A549 (cell line): ENCODE data around the gene MRPL47. TPM values are rescaled to one million over a fixed set of nuclear protein-coding genes. Genes with fewer than 3 reads are reported as not detected.
A peak's percentile ranks its signal among the peaks of the same experiment; 100 is the strongest.

Source experiments
- ATAC-seq, 2 experiments: fragments of 200-7000 bp in 1 of 2; fragments of >200 bp in 1 of 2; cut with Nextera tagmentation in 1 of 2; cut with Tn5 transposase in 1 of 2; 3 replicates each; pipeline versions ENCODE4 v1.8.0 to v1.9.1; 2018 to 2020; ENCODE audit warnings: mild to moderate bottlenecking in 1 of 2, moderate library complexity in 1 of 2
- CTCF ChIA-PET: fragments of 300-600 bp; sonication (Branson Sonifier 250); formaldehyde crosslinking; extraction: SDS; loops from one replicate; lab custom pipeline; 2021; ENCODE audit warnings: antibody characterized with exemption, inconsistent platforms; lab: Yijun Ruan, JAX
- POLR2A ChIA-PET: fragments of 350-600 bp; formaldehyde crosslinking; extraction: SDS; loops from one replicate; lab custom pipeline; 2021; ENCODE audit warnings: antibody characterized with exemption, inconsistent platforms; lab: Yijun Ruan, JAX
- DNase-seq, 2 experiments: peaks; one replicate each; pipeline versions ENCODE4 v3.0.0 to v3.0.0-alpha.2; 2011 to 2016; ENCODE audit warnings: low read depth in 1 of 2, low spot score in 1 of 2
- FAIRE-seq: peaks from 2 replicates; lab custom pipeline; 2011; peaks lifted over from hg19 to GRCh38; lab: Jason Lieb, UNC
- H3K27ac ChIP-seq, 2 experiments: fragments of >200 bp; sonication (Bioruptor Twin); formaldehyde crosslinking; 3 replicates each; pipeline ENCODE4 v1.5.1; 2016 to 2017
- H3K4me1 ChIP-seq: fragments of >200 bp; sonication (Bioruptor Twin); formaldehyde crosslinking; 3 replicates; pipeline ENCODE4 v1.6.1; 2016
- H3K4me2 ChIP-seq: fragments of >200 bp; sonication (Bioruptor Twin); formaldehyde crosslinking; 3 replicates; pipeline ENCODE4 v1.6.1; 2016
- H3K4me3 ChIP-seq: fragments of >200 bp; sonication (Bioruptor Twin); formaldehyde crosslinking; 3 replicates; pipeline ENCODE4 v1.5.1; 2016
- H3K9me3 ChIP-seq: fragments of >200 bp; sonication (Bioruptor Twin); formaldehyde crosslinking; 3 replicates; pipeline ENCODE4 v1.6.1; 2016
- BCL3 ChIP-seq: fragments of >200 bp; sonication (Bioruptor Twin); formaldehyde crosslinking; IDR thresholded peaks from 3 replicates; pipeline ENCODE4 v1.6.1; 2016
- CBX8 ChIP-seq: fragments of 200-600 bp; sonication (generic); IDR thresholded peaks from 2 replicates; pipeline ENCODE4 v1.6.1; 2016
- CEBPB ChIP-seq, 2 experiments: fragments of >200 bp in 1 of 2; sonication (Bioruptor Twin) in 1 of 2; formaldehyde crosslinking in 1 of 2; IDR thresholded peaks; 2 replicates each; pipeline ENCODE4 v1.6.1; 2012 to 2016
- CHD2 ChIP-seq: fragments of 150-350 bp; IDR thresholded peaks from 2 replicates; pipeline ENCODE4 v1.6.1; 2014; ENCODE audit warnings: low read length; ENCODE audit not compliant: partially characterized antibody
- E2F6 ChIP-seq: IDR thresholded peaks from 2 replicates; pipeline ENCODE4 v1.6.1; 2012; ENCODE audit warnings: low read depth, borderline replicate concordance
- EHMT2 ChIP-seq: fragments of 200-600 bp; sonication (generic); IDR thresholded peaks from 2 replicates; pipeline ENCODE4 v1.6.1; 2016; ENCODE audit warnings: antibody characterized with exemption, low read depth, mild to moderate bottlenecking, moderate library complexity
- EP300 ChIP-seq, 2 experiments: fragments of >200 bp; sonication (Bioruptor Twin); formaldehyde crosslinking; IDR thresholded peaks; 2 replicates in 1 of 2; 3 replicates in 1 of 2; pipeline ENCODE4 v1.6.1; 2016 to 2017
- FOSB ChIP-seq: fragments of 250-450 bp; sonication (Bioruptor Pico); IDR thresholded peaks from 2 replicates; pipeline ENCODE4 v1.5.0; 2020; ENCODE audit warnings: mild to moderate bottlenecking, moderate library complexity
- FOXS1 ChIP-seq: fragments of 250-450 bp; sonication (Bioruptor Pico); IDR thresholded peaks from 2 replicates; pipeline ENCODE4 v1.5.0; 2020; ENCODE audit warnings: mild to moderate bottlenecking, moderate library complexity
- GATA3 ChIP-seq: IDR thresholded peaks from 2 replicates; pipeline ENCODE4 v1.6.1; 2012; ENCODE audit warnings: borderline replicate concordance
- HDAC2 ChIP-seq: fragments of 200-600 bp; sonication (generic); IDR thresholded peaks from 2 replicates; pipeline ENCODE4 v1.6.1; 2016
- HEYL ChIP-seq: fragments of 250-450 bp; sonication (Bioruptor Pico); IDR thresholded peaks from 2 replicates; pipeline ENCODE4 v1.8.0; 2021; ENCODE audit warnings: mild to moderate bottlenecking, moderate library complexity
- HMGXB4 ChIP-seq: fragments of 250-450 bp; sonication (Bioruptor Pico); IDR thresholded peaks from 2 replicates; pipeline ENCODE4 v1.5.0; 2021; ENCODE audit warnings: mild to moderate bottlenecking, moderate library complexity, borderline replicate concordance
- HOXB13 ChIP-seq: fragments of 250-450 bp; sonication (Bioruptor Pico); IDR thresholded peaks from 2 replicates; pipeline ENCODE4 v1.5.0; 2020; ENCODE audit warnings: low read depth, mild to moderate bottlenecking, moderate library complexity
- JUN ChIP-seq, 2 experiments: fragments of >200 bp; sonication (Bioruptor Twin); formaldehyde crosslinking; IDR thresholded peaks; 2 replicates in 1 of 2; 3 replicates in 1 of 2; pipeline ENCODE4 v1.6.1; 2016 to 2017
- JUNB ChIP-seq: fragments of >200 bp; sonication (Bioruptor Twin); formaldehyde crosslinking; IDR thresholded peaks from 2 replicates; pipeline ENCODE4 v1.6.1; 2016
- KDM1A ChIP-seq: fragments of 200-600 bp; sonication (generic); IDR thresholded peaks from 2 replicates; pipeline ENCODE4 v1.6.1; 2016; ENCODE audit warnings: low read depth, mild to moderate bottlenecking
- KDM5A ChIP-seq: fragments of 200-600 bp; sonication (generic); IDR thresholded peaks from 2 replicates; pipeline ENCODE4 v1.6.1; 2016; ENCODE audit warnings: antibody characterized with exemption, mild to moderate bottlenecking
- MAFK ChIP-seq: fragments of 450-650 bp; IDR thresholded peaks from 2 replicates; pipeline ENCODE4 v1.6.1; 2014; ENCODE audit not compliant: partially characterized antibody
- MAX ChIP-seq: IDR thresholded peaks from 2 replicates; pipeline ENCODE4 v1.6.1; 2012
- NFE2L2 ChIP-seq: fragments of 150-350 bp; conservative IDR thresholded peaks from 2 replicates; pipeline ENCODE4 v1.6.1; 2014; ENCODE audit warnings: low read length
- PHF8 ChIP-seq: fragments of 200-600 bp; sonication (generic); IDR thresholded peaks from 2 replicates; pipeline ENCODE4 v1.6.1; 2016; ENCODE audit warnings: low read depth, mild to moderate bottlenecking, antibody characterized with exemption, moderate library complexity, borderline replicate concordance
- POLR2A ChIP-seq: IDR thresholded peaks from 2 replicates; pipeline ENCODE4 v1.6.1; 2012; ENCODE audit warnings: mild to moderate bottlenecking, low read length
- RCOR1 ChIP-seq: fragments of 150-350 bp; IDR thresholded peaks from 2 replicates; pipeline ENCODE4 v1.6.1; 2014; ENCODE audit warnings: antibody characterized with exemption, low read length, low read depth
- REST ChIP-seq: fragments of 200-600 bp; sonication (generic); IDR thresholded peaks from 2 replicates; pipeline ENCODE4 v1.6.1; 2016; ENCODE audit warnings: antibody characterized with exemption, mild to moderate bottlenecking, moderate library complexity
- TFCP2L1 ChIP-seq: fragments of 250-450 bp; sonication (Bioruptor Pico); IDR thresholded peaks from 2 replicates; pipeline ENCODE4 v1.5.0; 2021; ENCODE audit warnings: mild to moderate bottlenecking
- ZC3H11A ChIP-seq: fragments of 450-650 bp; IDR thresholded peaks from 2 replicates; pipeline ENCODE4 v1.6.1; 2014; ENCODE audit warnings: antibody characterized with exemption, mild to moderate bottlenecking
- ZSCAN20 ChIP-seq: fragments of 250-450 bp; sonication (Bioruptor Pico); IDR thresholded peaks from 2 replicates; pipeline ENCODE4 v1.8.0; 2022; ENCODE audit warnings: mild to moderate bottlenecking, moderate library complexity
- WGBS: methylation state at CpG from one replicate; pipeline ENCODE4 v1.1.6; 2017; ENCODE audit errors: missing lambda C conversion rate; 5-methylcytosine and 5-hydroxymethylcytosine counted together
- polyA minus RNA-seq: library from RNA; depleted of rRNA, polyadenylated mRNA; stranded (reverse); fragments of >200 nt; gene quantifications from 2 replicates; pipeline ENCODE4 v1.2.3, GENCODE V29; 2011; rRNA and poly(A)+ RNA removed
- polyA plus RNA-seq, 4 experiments: library from polyadenylated mRNA; depleted of rRNA in 3 of 4; stranded (reverse); fragments of >200 nt; fragmentation: RNase III in 1 of 4; extraction: RNeasy Plus Mini Kit Qiagen cat#74134 plus additional on column Dnase treatment in 1 of 4; gene quantifications; 2 replicates in 3 of 4; 3 replicates in 1 of 4; pipeline ENCODE4 v1.2.3, GENCODE V29; 2011 to 2017

Gene MRPL47
- polyA plus RNA-seq (2011; rRNA removed) (61.3 and 79.8 TPM in 2 replicates), polyA plus RNA-seq (2017; fragmentation: RNase III; extraction: RNeasy Plus Mini Kit Qiagen cat#74134 plus additional on column Dnase treatment) (49.2 to 51.6 TPM (median 49.7 TPM) in 3 replicates), polyA minus RNA-seq (8.2 and 10.8 TPM in 2 replicates)
- 18.1 and 23.8 TPM in 2 replicates for polyA plus RNA-seq (2012; cell fraction: cytosol; rRNA removed)
- polyA plus RNA-seq (2012; cell fraction: nucleus; rRNA removed) = 6.0 and 6.5 TPM in 2 replicates

- ChIA-PET CTCF (no interaction called here), POLR2A (interaction anchor here (0.6 to 1.4 kb wide), 6 partner anchors 11 to 51 kb away, joined by 3 to 6 read pairs (median 4); partner anchors contain the start of genes ACTL6A and USP13)
- TF ChIP-seq EHMT2 = no peak
- TF ChIP-seq POLR2A = peak; percentile 62
- no peak for TF ChIP-seq EP300 (IDR thresholded peaks at IDR 0.05)
- TF ChIP-seq REST = no peak
- no peak for TF ChIP-seq ZSCAN20 (CRISPR knock-in tag)
- TF ChIP-seq PHF8 = peak; percentile 26
- TF ChIP-seq HEYL = no peak
- peak; percentile 55; the same call in 1 of the 2 replicates for TF ChIP-seq HDAC2
- peak; percentile 57 for TF ChIP-seq MAFK
- no peak for TF ChIP-seq CEBPB (IDR thresholded peaks at IDR 0.05)
- no peak for TF ChIP-seq CBX8
- TF ChIP-seq RCOR1 = no peak
- no peak for TF ChIP-seq HMGXB4 (CRISPR knock-in tag)
- TF ChIP-seq JUN (IDR thresholded peaks at IDR 0.05) = peak; percentile 50 to 74; a peak in 4 of 5 replicates
- peak; percentile 97 for TF ChIP-seq KDM5A
- TF ChIP-seq BCL3 = 0 out of 3 replicates have a peak, but pooled peaks have one; percentile 44
- no peak for TF ChIP-seq JUNB
- no peak for TF ChIP-seq FOSB
- TF ChIP-seq CHD2 = no peak
- TF ChIP-seq MAX = peak; percentile 52; the same call in 1 of the 2 replicates
- TF ChIP-seq NFE2L2 = no peak
- no peak for TF ChIP-seq ZC3H11A
- no peak for TF ChIP-seq FOXS1 (CRISPR knock-in tag)
- TF ChIP-seq HOXB13 = no peak
- no peak for TF ChIP-seq KDM1A
- no peak for TF ChIP-seq E2F6
- TF ChIP-seq TFCP2L1 (CRISPR knock-in tag) = no peak
- no peak for TF ChIP-seq GATA3
Observed at GRCh38 chr3:179604321-179605078, at the start of gene MRPL47, which contains the start of gene NDUFB5. TSS of gene MRPL47 (minus strand) at chr3:179604638. CDS start at chr3:179604624, 14 bp downstream. TSS of gene NDUFB5 (plus strand) at chr3:179604794. CDS start at chr3:179604816, 22 bp downstream.

More at GRCh38 chr3:179604321-179605078, at the start of gene MRPL47, which contains the start of gene NDUFB5:
- DNase-seq (peak; percentile 83 to 94), FAIRE-seq (no peak), ATAC-seq (peak; percentile 100)
- 1% methylated on average over 34 of the region's 45 CpGs for WGBS
- H3K27ac ChIP-seq = peak within 1 kb of the TSS; percentile 86 to 92
- H3K4me2 ChIP-seq = peak within 1 kb of the TSS; percentile 89
- peaks cover 14% of the 10 kb centered on the region; the same call in 2 of the 3 replicates for H3K4me1 ChIP-seq
- H3K9me3 ChIP-seq = no peaks in the 10 kb centered on the region
- peak within 1 kb of the TSS; percentile 80 for H3K4me3 ChIP-seq
